K562 (cell line): ENCODE results near the gene PRKAR2B. TPM values are rescaled to one million over a fixed set of nuclear protein-coding genes. Genes with fewer than 3 reads are reported as not detected.
A peak's percentile ranks its signal among the peaks of the same experiment; 100 is the strongest.

Source experiments
- ATAC-seq: fragments of 200-7000 bp; cut with Tn5 transposase; 3 replicates; pipeline ENCODE4 v1.9.1; 2020; ENCODE audit warnings: moderate library complexity
- BruUV-seq: library from RNA; stranded (reverse); fragments of 400-500 nt; replicated peaks from 2 replicates; lab custom pipeline; 2021; lab: Mats Ljungman, UMichigan
- CTCF ChIA-PET: fragments of 300-600 bp; formaldehyde crosslinking; extraction: SDS; loops from one replicate; lab custom pipeline; 2021; ENCODE audit warnings: low intra/inter-chr PET ratio; lab: Yijun Ruan, JAX
- POLR2A ChIA-PET: fragments of 300-600, 350-650 bp; sonication (Branson Sonifier 250); formaldehyde crosslinking; extraction: SDS; loops from one replicate; lab custom pipeline; 2021; ENCODE audit warnings: antibody characterized with exemption, inconsistent platforms; lab: Yijun Ruan, JAX
- DNase-seq, 4 experiments: peaks; one replicate each; pipeline versions ENCODE4 v3.0.0 to v3.0.0-alpha.2; 2011 to 2018; ENCODE audit warnings: low spot score in 3 of 4, mixed read lengths in 3 of 4; ENCODE audit errors: extremely low read depth in 1 of 4
- FAIRE-seq: peaks from 2 replicates; lab custom pipeline; 2011; peaks lifted over from hg19 to GRCh38; lab: Jason Lieb, UNC
- H2AFZ ChIP-seq: 2 replicates; pipeline ENCODE4 v1.6.0; 2011; ENCODE audit warnings: low read depth, low read length, control low read depth, inconsistent platforms
- H3K27ac ChIP-seq: fragments of 200-600 bp; 3 replicates; pipeline ENCODE4 v1.8.0; 2011; ENCODE audit warnings: low read depth, mild to moderate bottlenecking, control low read depth, inconsistent platforms, low read length, moderate library complexity, mixed read lengths; ENCODE audit errors: extremely low read depth
- H3K27me3 ChIP-seq, 2 experiments: fragments of 300-600 bp in 1 of 2; 2 replicates in 1 of 2; 3 replicates in 1 of 2; pipeline versions ENCODE4 v1.6.0 to v1.8.0; 2011; ENCODE audit warnings: inconsistent platforms in 2 of 2, low read length in 2 of 2, mild to moderate bottlenecking in 1 of 2, mixed read lengths in 1 of 2, moderate library complexity in 1 of 2; ENCODE audit not compliant: control insufficient read depth in 2 of 2, insufficient read depth in 2 of 2
- H3K36me3 ChIP-seq: fragments of 300-600 bp; 3 replicates; pipeline ENCODE4 v1.8.0; 2011; ENCODE audit warnings: mild to moderate bottlenecking, low read length, inconsistent platforms; ENCODE audit not compliant: control insufficient read depth, insufficient read depth
- H3K4me1 ChIP-seq, 2 experiments: fragments of 200-600 bp in 1 of 2; replicated peaks in 1 of 2; 2 replicates in 1 of 2; 3 replicates in 1 of 2; pipeline versions ENCODE4 v1.5.1 to v1.8.0; 2011; ENCODE audit warnings: inconsistent platforms in 2 of 2, low read length in 2 of 2, mild to moderate bottlenecking in 1 of 2, mixed read lengths in 1 of 2, moderate library complexity in 1 of 2; ENCODE audit not compliant: control insufficient read depth in 2 of 2, insufficient read depth in 2 of 2
- H3K4me2 ChIP-seq: 2 replicates; pipeline ENCODE4 v1.6.1; 2011; ENCODE audit warnings: low read length, control low read depth, inconsistent platforms, mixed read lengths; ENCODE audit not compliant: insufficient read depth
- H3K4me3 ChIP-seq: fragments of 200-600 bp; sonication (generic), shearing (Covaris generic); 2 replicates; pipeline ENCODE4 v1.5.1; 2016; ENCODE audit warnings: control low read depth, inconsistent platforms
- H3K79me2 ChIP-seq: fragments of 200-600 bp; 3 replicates; pipeline ENCODE4 v1.8.0; 2011; ENCODE audit warnings: low read length, inconsistent platforms; ENCODE audit not compliant: control insufficient read depth, insufficient read depth
- H3K9ac ChIP-seq, 2 experiments: 2 replicates each; pipeline versions ENCODE4 v1.6.0 to v1.6.1; 2011; ENCODE audit warnings: low read depth in 2 of 2, low read length in 2 of 2, control low read depth in 1 of 2, inconsistent platforms in 1 of 2, mild to moderate bottlenecking in 1 of 2, mixed read lengths in 1 of 2; ENCODE audit not compliant: insufficient read depth in 1 of 2
- H3K9me1 ChIP-seq: one replicate; pipeline ENCODE4 v1.6.0; 2011; ENCODE audit warnings: inconsistent platforms, mild to moderate bottlenecking, low read length, moderate library complexity; ENCODE audit not compliant: control insufficient read depth, insufficient read depth
- H3K9me3 ChIP-seq: replicated peaks from 2 replicates; pipeline ENCODE4 v1.5.1; 2011; ENCODE audit warnings: low read depth, low read length, inconsistent platforms; ENCODE audit not compliant: control insufficient read depth, insufficient read depth
- H4K20me1 ChIP-seq: replicated peaks from 2 replicates; pipeline ENCODE4 v1.6.1; 2011; ENCODE audit warnings: low read length, inconsistent platforms, mixed read lengths; ENCODE audit not compliant: control insufficient read depth, insufficient read depth
- ARID1B ChIP-seq: fragments of 450-650 bp; IDR thresholded peaks from 2 replicates; pipeline ENCODE4 v1.6.1; 2016; ENCODE audit warnings: antibody characterized with exemption, mild to moderate bottlenecking, inconsistent platforms
- ATF3 ChIP-seq, 2 experiments: fragments of 450-650 bp in 1 of 2; sonication (generic) in 1 of 2; formaldehyde crosslinking in 1 of 2; IDR thresholded peaks in 1 of 2; conservative IDR thresholded peaks in 1 of 2; 2 replicates each; pipeline versions ENCODE4 v1.6.1 to v1.8.1; 2016 to 2023; ENCODE audit warnings: mild to moderate bottlenecking in 2 of 2, moderate library complexity in 2 of 2, inconsistent platforms in 1 of 2, missing genetic modification reagents in 1 of 2
- BRCA1 ChIP-seq, 2 experiments: fragments of 450-650 bp in 1 of 2; sonication (generic) in 1 of 2; formaldehyde crosslinking in 1 of 2; IDR thresholded peaks; 2 replicates each; pipeline versions ENCODE4 v1.5.0 to v1.6.1; 2017 to 2020; ENCODE audit warnings: mild to moderate bottlenecking in 1 of 2, missing genetic modification reagents in 1 of 2
- HDGF ChIP-seq: fragments of 450-650 bp; IDR thresholded peaks from 2 replicates; pipeline ENCODE4 v1.6.1; 2016
- NFE2L1 ChIP-seq: fragments of 450-650 bp; IDR thresholded peaks from 2 replicates; pipeline ENCODE4 v1.6.1; 2016; ENCODE audit warnings: missing genetic modification characterization, low read depth, mild to moderate bottlenecking, missing compliant biosample characterization, moderate library complexity, borderline replicate concordance
- SIN3A ChIP-seq, 2 experiments: fragments of 150-350 bp in 1 of 2; IDR thresholded peaks; 2 replicates each; pipeline ENCODE4 v1.6.1; 2011 to 2016; ENCODE audit warnings: borderline replicate concordance in 2 of 2, low read depth in 2 of 2, low read length in 2 of 2, mild to moderate bottlenecking in 2 of 2, moderate library complexity in 2 of 2; ENCODE audit not compliant: control insufficient read depth in 1 of 2
- ZFP30 ChIP-seq: fragments of 250-450 bp; sonication (Bioruptor Pico); IDR thresholded peaks from 2 replicates; pipeline ENCODE4 v1.8.0; 2022; ENCODE audit warnings: moderate library complexity, mild to moderate bottlenecking, inconsistent platforms, borderline replicate concordance
- ZNF384 ChIP-seq: IDR thresholded peaks from 2 replicates; pipeline ENCODE4 v1.6.1; 2012; ENCODE audit warnings: low read depth, low read length, improper control_type of control experiment
- WGBS: fragments of 100-300 bp; shearing (Covaris generic); methylation state at CpG from one replicate; pipeline ENCODE4 v1.1.6; 2016; ENCODE audit warnings: low coverage, mixed read lengths; ENCODE audit not compliant: insufficient coverage; ENCODE audit errors: missing lambda C conversion rate; 5-methylcytosine and 5-hydroxymethylcytosine counted together
- in situ Hi-C: fragments of 300-500 bp; cut with MboI; formaldehyde crosslinking; loops from 4 replicates; pipeline ENCODE4 v1.15.0; 2018; ENCODE audit warnings: inconsistent platforms, mixed read lengths
- intact Hi-C: fragments of 100-400 bp; cut with micrococcal nuclease; formaldehyde crosslinking; loops from 2 replicates; pipeline ENCODE4 v1.14.2; 2022
- polyA plus RNA-seq, 8 experiments: library from polyadenylated mRNA; depleted of rRNA in 4 of 8; stranded (reverse) in 5 of 8; unstranded in 3 of 8; fragments of >200 nt; fragmentation: Nextera tagmentation in 2 of 8; fragmentation: Illumina TruSeq in 1 of 8; extraction: Ambion mirVana in 2 of 8; extraction: Trizol in 1 of 8; gene quantifications; 2 replicates each; pipeline versions ENCODE4 v1.2.1 to v1.2.3, GENCODE V29; 2011 to 2014; ENCODE audit warnings: inconsistent platforms in 1 of 8, missing spikeins in 1 of 8
- total RNA-seq, 7 experiments: library from RNA; depleted of rRNA in 6 of 7; stranded (reverse); fragments of >200 nt in 6 of 7; fragmentation: Illumina TruSeq in 2 of 7; extraction: Trizol in 2 of 7; gene quantifications; 2 replicates each; pipeline versions ENCODE4 v1.2.1 to v1.2.3, GENCODE V29; 2011 to 2021; ENCODE audit warnings: low replicate concordance in 1 of 7

The PRKAR2B gene
- total and polyA plus RNA-seq, 9 of the 15 experiments (the other 6 are each of a cell fraction or from before 2014, with no cell fraction given) = 59.0 to 173 (median 129) TPM

- DNase-seq (no peak), ATAC-seq (no peak), FAIRE-seq (no peak)
- intact Hi-C loops = no loop called here
- Histone ChIP-seq H3K4me1 (peaks cover 5 to 16% of the 10 kb centered on the region in 2 experiments; a peak in 4 of 5 replicates), H3K4me2 (no peak overlapping the region), H3K27me3 (no peaks in the 10 kb centered on the region), H3K79me2 (no peaks in the 10 kb centered on the region), H2AFZ (no peak overlapping the region), H3K9me1 (no peaks in the 10 kb centered on the region), H3K4me3 (no peak overlapping the region), H3K9me3 (no peaks in the 10 kb centered on the region), H3K9ac (no peak overlapping the region), H3K36me3 (peaks cover 43% of the 10 kb centered on the region), H3K27ac (no peak overlapping the region)
- ChIA-PET POLR2A (interaction anchor here (1.0 to 1.5 kb wide), 2 partner anchors 10 to 14 kb away, joined by 3 read pairs; no protein-coding TSS in a partner anchor), CTCF (no interaction called here)
- in situ Hi-C loops = no loop called here
- BruUV-seq = no TSS peak
- TF ChIP-seq ZNF384 (no peak), HDGF (no peak), SIN3A (IDR thresholded peaks at IDR 0.05; ENCODE audit: borderline replicate concordance in 2 of 2, control insufficient read depth in 1 of 2, low read depth in 2 of 2, low read length in 2 of 2) (no peak), ARID1B (no peak), ZFP30 (CRISPR knock-in tag) (no peak), BRCA1 (IDR thresholded peaks at IDR 0.05) (no peak), BRCA1 (CRISPR knock-in tag; IDR thresholded peaks at IDR 0.05) (no peak), ATF3 (IDR thresholded peaks at IDR 0.05) (0 out of 2 replicates have a peak, but pooled peaks have one; percentile 50), ATF3 (CRISPR knock-in tag; conservative IDR thresholded peaks at IDR 0.05) (no peak), NFE2L1 (tag) (no peak)
- TF ChIP-seq, all 486 proteins: peak for 1
- no peaks in the 10 kb centered on the region for H4K20me1 ChIP-seq
- WGBS = 66% methylated on average over 5 of the region's 5 CpGs
These were observed 118.0 kb downstream of the PRKAR2B start for GRCh38 chr7:107162475-107162874.
